Mesendoderm (in vitro differentiated cells): ENCODE measurements around the gene CAMTA1.
A peak's percentile ranks its signal among the peaks of the same experiment; 100 is the strongest.

Experiments used
- DNase-seq: peaks from one replicate; pipeline ENCODE4 v3.0.0; 2013
- H2AK5ac ChIP-seq: 2 replicates; pipeline ENCODE4 v1.6.1; 2013; ENCODE audit warnings: low read length, inconsistent platforms
- H2BK120ac ChIP-seq: 2 replicates; pipeline ENCODE4 v1.6.1; 2013; ENCODE audit warnings: low read depth, mild to moderate bottlenecking, low read length, moderate library complexity, mixed read lengths
- H2BK15ac ChIP-seq: replicated peaks from 2 replicates; pipeline ENCODE4 v1.6.1; 2013; ENCODE audit warnings: low read depth, mild to moderate bottlenecking, moderate library complexity
- H2BK5ac ChIP-seq: 2 replicates; pipeline ENCODE4 v1.6.1; 2013; ENCODE audit warnings: low read length, inconsistent platforms
- H3K18ac ChIP-seq: 2 replicates; pipeline ENCODE4 v1.6.1; 2013; ENCODE audit warnings: mild to moderate bottlenecking, low read length, mixed read lengths
- H3K23ac ChIP-seq: one replicate; pipeline ENCODE4 v1.6.1; 2013; ENCODE audit warnings: low read length
- H3K27ac ChIP-seq: 2 replicates; pipeline ENCODE4 v1.5.1; 2013; ENCODE audit warnings: low read depth, mild to moderate bottlenecking, inconsistent platforms, low read length, moderate library complexity
- H3K27me3 ChIP-seq: 2 replicates; pipeline ENCODE4 v1.6.1; 2013; ENCODE audit warnings: low read length, control low read depth, mild to moderate bottlenecking, inconsistent platforms; ENCODE audit not compliant: insufficient read depth, poor library complexity
- H3K36me3 ChIP-seq: 2 replicates; pipeline ENCODE4 v1.6.1; 2013; ENCODE audit warnings: low read length, inconsistent platforms; ENCODE audit not compliant: control insufficient read depth, insufficient read depth
- H3K4ac ChIP-seq: one replicate; pipeline ENCODE4 v1.6.1; 2013; ENCODE audit warnings: low read depth, mild to moderate bottlenecking, low read length, moderate library complexity
- H3K4me1 ChIP-seq: 2 replicates; pipeline ENCODE4 v1.6.1; 2013; ENCODE audit warnings: low read depth, low read length, inconsistent platforms; ENCODE audit not compliant: control insufficient read depth
- H3K4me2 ChIP-seq: 2 replicates; pipeline ENCODE4 v1.6.1; 2013; ENCODE audit warnings: low read length
- H3K4me3 ChIP-seq: 2 replicates; pipeline ENCODE4 v1.5.1; 2013; ENCODE audit warnings: mild to moderate bottlenecking, low read length
- H3K56ac ChIP-seq: one replicate; pipeline ENCODE4 v1.6.1; 2013; ENCODE audit warnings: low read length
- H3K79me1 ChIP-seq: 2 replicates; pipeline ENCODE4 v1.6.1; 2013; ENCODE audit warnings: low read length, inconsistent platforms
- H3K79me2 ChIP-seq: 2 replicates; pipeline ENCODE4 v1.6.1; 2013; ENCODE audit warnings: mild to moderate bottlenecking, low read length; ENCODE audit not compliant: control insufficient read depth, insufficient read depth
- H3K9ac ChIP-seq: 2 replicates; pipeline ENCODE4 v1.6.1; 2013; ENCODE audit warnings: low read length, inconsistent platforms
- H4K5ac ChIP-seq: one replicate; pipeline ENCODE4 v1.6.1; 2013; ENCODE audit warnings: low read length
- H4K8ac ChIP-seq: one replicate; pipeline ENCODE4 v1.6.1; 2013; ENCODE audit warnings: low read depth, mild to moderate bottlenecking, control low read depth, low read length, moderate library complexity
- WGBS: extraction: QIAGEN DNeasy Blood & Tissue Kit; methylation state at CpG from one replicate; pipeline ENCODE4 v1.1.7; 2013; ENCODE audit warnings: low lambda C conversion rate, missing lambda C conversion rate; ENCODE audit not compliant: insufficient coverage; ENCODE audit errors: extremely low coverage; 5-methylcytosine and 5-hydroxymethylcytosine counted together

Gene CAMTA1

GRCh38 chr1:7196036-7196911 is 411.0 kb downstream of the CAMTA1 start:
- no peak overlapping the region for H2BK15ac ChIP-seq
- no peaks in the 10 kb centered on the region for H3K36me3 ChIP-seq
- H3K4me2 ChIP-seq, result no peak overlapping the region
- H4K8ac ChIP-seq, result no peak overlapping the region
- H3K4me1 ChIP-seq, result no peaks in the 10 kb centered on the region
- no peak overlapping the region for H3K9ac ChIP-seq
- H2BK5ac ChIP-seq, result no peak overlapping the region
- no peak overlapping the region for H3K4ac ChIP-seq
- H3K79me1 ChIP-seq, result no peaks in the 10 kb centered on the region
- no peaks in the 10 kb centered on the region for H3K27me3 ChIP-seq
- no peak overlapping the region for H2AK5ac ChIP-seq
- H3K56ac ChIP-seq, result no peak overlapping the region
- no peak overlapping the region for H4K5ac ChIP-seq
- no peak overlapping the region for H3K23ac ChIP-seq
- DNase-seq, result no peak
- H2BK120ac ChIP-seq, result no peak overlapping the region
- no peak overlapping the region for H3K18ac ChIP-seq
- no CpG with 5 or more reads among the region's 7 CpGs for WGBS
- H3K79me2 ChIP-seq, result no peaks in the 10 kb centered on the region
- no peak overlapping the region for H3K4me3 ChIP-seq
- no peak overlapping the region for H3K27ac ChIP-seq

- H2BK5ac ChIP-seq, result no peak overlapping the region
- H3K4me2 ChIP-seq, result no peak overlapping the region
- H2BK15ac ChIP-seq, result no peak overlapping the region
- no peak overlapping the region for H4K8ac ChIP-seq
- H3K36me3 ChIP-seq, result no peaks in the 10 kb centered on the region
- no peak overlapping the region for H3K56ac ChIP-seq
- no peak overlapping the region for H3K4ac ChIP-seq
- H3K79me1 ChIP-seq, result no peaks in the 10 kb centered on the region
- no peak overlapping the region for H2BK120ac ChIP-seq
- no peak overlapping the region for H2AK5ac ChIP-seq
- no peak overlapping the region for H3K27ac ChIP-seq
- DNase-seq, result no peak
- no peak overlapping the region for H4K5ac ChIP-seq
- no peaks in the 10 kb centered on the region for H3K4me1 ChIP-seq
- WGBS, result no CpG with 5 or more reads among the region's 5 CpGs
- H3K27me3 ChIP-seq, result no peaks in the 10 kb centered on the region
- no peak overlapping the region for H3K4me3 ChIP-seq
- H3K18ac ChIP-seq, result no peak overlapping the region
- H3K79me2 ChIP-seq, result no peaks in the 10 kb centered on the region
- H3K23ac ChIP-seq, result no peak overlapping the region
- no peak overlapping the region for H3K9ac ChIP-seq
Observed at GRCh38 chr1:7198664-7199063, 413.4 kb downstream of the CAMTA1 start.

- no CpG with 5 or more reads among the region's 27 CpGs for WGBS
- H3K9ac ChIP-seq, result no peak overlapping the region
- H3K27me3 ChIP-seq, result no peaks in the 10 kb centered on the region
- H3K36me3 ChIP-seq, result no peaks in the 10 kb centered on the region
- no peak overlapping the region for H3K27ac ChIP-seq
- H2AK5ac ChIP-seq, result no peak overlapping the region
- H3K4me3 ChIP-seq, result no peak overlapping the region
- H2BK15ac ChIP-seq, result no peak overlapping the region
- H3K4ac ChIP-seq, result no peak overlapping the region
- no peak overlapping the region for H3K18ac ChIP-seq
- no peaks in the 10 kb centered on the region for H3K79me2 ChIP-seq
- H3K56ac ChIP-seq, result no peak overlapping the region
- no peak overlapping the region for H3K4me2 ChIP-seq
- H2BK120ac ChIP-seq, result no peak overlapping the region
- H3K79me1 ChIP-seq, result no peaks in the 10 kb centered on the region
- H2BK5ac ChIP-seq, result no peak overlapping the region
- DNase-seq, result no peak
- no peak overlapping the region for H3K23ac ChIP-seq
- no peaks in the 10 kb centered on the region for H3K4me1 ChIP-seq
- H4K5ac ChIP-seq, result no peak overlapping the region
- no peak overlapping the region for H4K8ac ChIP-seq
Observed at GRCh38 chr1:7199077-7199779, 414.0 kb downstream of the CAMTA1 start.

- no peak overlapping the region for H2AK5ac ChIP-seq
- H3K79me2 ChIP-seq, result no peaks in the 10 kb centered on the region
- no peak overlapping the region for H2BK15ac ChIP-seq
- H3K36me3 ChIP-seq, result no peaks in the 10 kb centered on the region
- H3K4ac ChIP-seq, result no peak overlapping the region
- H3K4me2 ChIP-seq, result no peak overlapping the region
- no peak overlapping the region for H3K4me3 ChIP-seq
- no peak overlapping the region for H2BK5ac ChIP-seq
- no peak overlapping the region for H3K27ac ChIP-seq
- H4K8ac ChIP-seq, result no peak overlapping the region
- H3K56ac ChIP-seq, result no peak overlapping the region
- no peak overlapping the region for H3K18ac ChIP-seq
- DNase-seq, result peak; percentile 87
- no peaks in the 10 kb centered on the region for H3K27me3 ChIP-seq
- H3K4me1 ChIP-seq, result no peaks in the 10 kb centered on the region
- H2BK120ac ChIP-seq, result no peak overlapping the region
- no peaks in the 10 kb centered on the region for H3K79me1 ChIP-seq
- no peak overlapping the region for H4K5ac ChIP-seq
- WGBS, result no CpG with 5 or more reads among the region's 6 CpGs
- H3K23ac ChIP-seq, result no peak overlapping the region
- H3K9ac ChIP-seq, result no peak overlapping the region
Observed at GRCh38 chr1:7207875-7208646, 422.8 kb downstream of the CAMTA1 start.

GRCh38 chr1:7208647-7209180 is 423.5 kb downstream of the CAMTA1 start:
- no peak overlapping the region for H2BK5ac ChIP-seq
- no peak overlapping the region for H3K4me2 ChIP-seq
- no peak overlapping the region for H4K5ac ChIP-seq
- no peaks in the 10 kb centered on the region for H3K4me1 ChIP-seq
- no peak overlapping the region for H4K8ac ChIP-seq
- no peak overlapping the region for H3K23ac ChIP-seq
- no CpG with 5 or more reads among the region's 7 CpGs for WGBS
- H2BK15ac ChIP-seq, result no peak overlapping the region
- H3K27ac ChIP-seq, result no peak overlapping the region
- no peaks in the 10 kb centered on the region for H3K36me3 ChIP-seq
- no peaks in the 10 kb centered on the region for H3K79me1 ChIP-seq
- H2AK5ac ChIP-seq, result no peak overlapping the region
- no peak for DNase-seq
- no peak overlapping the region for H3K4me3 ChIP-seq
- no peaks in the 10 kb centered on the region for H3K27me3 ChIP-seq
- H3K18ac ChIP-seq, result no peak overlapping the region
- no peak overlapping the region for H2BK120ac ChIP-seq
- H3K56ac ChIP-seq, result no peak overlapping the region
- H3K79me2 ChIP-seq, result no peaks in the 10 kb centered on the region
- H3K4ac ChIP-seq, result no peak overlapping the region
- H3K9ac ChIP-seq, result no peak overlapping the region
